ENCODE measurements around the gene PREX1. TPM values are rescaled to one million over a fixed set of nuclear protein-coding genes. Genes with fewer than 3 reads are reported as not detected.

PREX1 gene
- polyA plus RNA-seq, 1 of the 3 experiments (the other 2 are of a cell fraction) = 5.3 TPM

DNA sequence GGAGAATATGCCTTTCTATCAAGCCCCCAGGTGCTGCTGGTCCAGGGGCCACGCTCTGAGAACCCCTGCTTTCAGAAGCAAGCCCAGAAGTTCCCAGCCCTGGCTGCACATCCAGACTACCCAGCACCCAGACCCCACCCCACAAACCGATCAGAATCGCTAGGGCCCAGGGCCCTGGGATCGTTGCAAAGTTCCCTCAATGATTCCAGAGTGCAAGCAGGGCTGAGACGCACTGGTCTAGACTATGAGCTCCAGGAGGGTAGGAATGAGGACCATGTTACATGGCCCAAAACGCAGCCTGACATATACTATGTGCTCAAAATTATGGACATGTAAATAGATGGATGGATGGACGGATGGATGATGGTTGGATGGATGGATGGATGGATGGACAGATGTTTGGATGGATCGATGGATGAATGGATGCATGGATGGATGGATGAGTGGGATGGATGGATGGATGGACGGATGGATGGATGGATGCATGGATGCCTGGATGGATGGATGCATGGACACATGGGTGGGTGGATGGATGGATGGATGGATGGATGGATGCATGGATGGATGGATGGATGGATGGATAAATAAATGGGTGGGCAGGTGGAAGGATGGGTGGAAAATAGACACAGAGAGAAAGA is 194.1 kb downstream of the PREX1 start:
- ChIA-PET POLR2A (interaction anchor here (1.2 kb wide), 1 partner anchor 13 kb away, joined by 3 read pairs; no protein-coding TSS in a partner anchor), CTCF (interaction anchor here (1.0 to 10.4 kb wide), 5 partner anchors 12 to 970 kb away, joined by 3 to 105 read pairs (median 23); no protein-coding TSS in a partner anchor)
- 68% methylated on average over 8 of the region's 9 CpGs for WGBS (ENCODE audit: low lambda C conversion rate)
- Histone ChIP-seq H2AFZ (ENCODE audit: low read depth) (no peak overlapping the region), H3F3A (replicated peaks; ENCODE audit: insufficient read depth) (no peaks in the 10 kb centered on the region), H4K20me1 (ENCODE audit: insufficient read depth) (no peaks in the 10 kb centered on the region), H3K9ac (no peak overlapping the region), H3K4me3 (ENCODE audit: low read depth in 2 of 2, low read length in 1 of 2) (no peak overlapping the region), H3K36me3 (replicated peaks in 1 of 2; ENCODE audit: control insufficient read depth in 1 of 2, insufficient read depth in 2 of 2, low read length in 1 of 2) (no peaks in the 10 kb centered on the region), H3K9me2 (no peaks in the 10 kb centered on the region), H3K4me1 (ENCODE audit: control insufficient read depth in 1 of 2, insufficient read depth in 2 of 2, low read depth in 1 of 2, low read length in 1 of 2) (peaks cover 0 to 20% of the 10 kb centered on the region in 2 experiments; a peak in 1 of 4 replicates), H3K79me2 (ENCODE audit: insufficient read depth) (no peaks in the 10 kb centered on the region), H3K27ac (ENCODE audit: low read depth in 2 of 2, low read length in 1 of 2) (no peak overlapping the region), H3K9me3 (no peaks in the 10 kb centered on the region), H3K4me2 (no peak overlapping the region), H3K27me3 (ENCODE audit: insufficient read depth) (no peaks in the 10 kb centered on the region)
- TF ChIP-seq, protein P1, sequence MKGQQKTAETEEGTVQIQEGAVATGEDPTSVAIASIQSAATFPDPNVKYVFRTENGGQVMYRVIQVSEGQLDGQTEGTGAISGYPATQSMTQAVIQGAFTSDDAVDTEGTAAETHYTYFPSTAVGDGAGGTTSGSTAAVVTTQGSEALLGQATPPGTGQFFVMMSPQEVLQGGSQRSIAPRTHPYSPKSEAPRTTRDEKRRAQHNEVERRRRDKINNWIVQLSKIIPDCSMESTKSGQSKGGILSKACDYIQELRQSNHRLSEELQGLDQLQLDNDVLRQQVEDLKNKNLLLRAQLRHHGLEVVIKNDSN (IDR thresholded peaks at IDR 0.05; ENCODE audit: borderline replicate concordance, low read depth) = no peak
- no peak for TF ChIP-seq RXRA (IDR thresholded peaks at IDR 0.05; ENCODE audit: borderline replicate concordance, low read depth)
- no peak for TF ChIP-seq GABPA (IDR thresholded peaks at IDR 0.05; ENCODE audit: low read depth)
- TF ChIP-seq TEAD4 (IDR thresholded peaks at IDR 0.05; ENCODE audit: borderline replicate concordance, insufficient read depth) = no peak
- no peak for TF ChIP-seq YY1 (IDR thresholded peaks at IDR 0.05; ENCODE audit: low read depth)
- TF ChIP-seq NRF1 (IDR thresholded peaks at IDR 0.05; ENCODE audit: low read depth, low read length) = no peak
- no peak for DNase-seq

- Histone ChIP-seq H4K20me1 (ENCODE audit: insufficient read depth) (no peaks in the 10 kb centered on the region), H3K79me2 (ENCODE audit: insufficient read depth) (no peaks in the 10 kb centered on the region), H3F3A (replicated peaks; ENCODE audit: insufficient read depth) (no peaks in the 10 kb centered on the region), H3K36me3 (replicated peaks in 1 of 2; ENCODE audit: control insufficient read depth in 1 of 2, insufficient read depth in 2 of 2, low read length in 1 of 2) (no peaks in the 10 kb centered on the region), H3K4me3 (ENCODE audit: low read depth in 2 of 2, low read length in 1 of 2) (no peak overlapping the region), H3K27me3 (ENCODE audit: insufficient read depth) (no peaks in the 10 kb centered on the region), H3K9me3 (no peaks in the 10 kb centered on the region), H3K4me2 (no peak overlapping the region), H2AFZ (ENCODE audit: low read depth) (no peak overlapping the region), H3K9ac (no peak overlapping the region), H3K27ac (ENCODE audit: low read depth in 2 of 2, low read length in 1 of 2) (peak overlapping the region in 1 of 2 experiments; percentile 64; a peak in 2 of 4 replicates), H3K4me1 (ENCODE audit: control insufficient read depth in 1 of 2, insufficient read depth in 2 of 2, low read depth in 1 of 2, low read length in 1 of 2) (peaks cover 0 to 20% of the 10 kb centered on the region in 2 experiments; a peak in 1 of 4 replicates), H3K9me2 (no peaks in the 10 kb centered on the region)
- POLR2A ChIA-PET = interaction anchor here (1.2 kb wide), 1 partner anchor 12 kb away, joined by 3 read pairs; no protein-coding TSS in a partner anchor
- 72% methylated on average over 12 of the region's 12 CpGs for WGBS (ENCODE audit: low lambda C conversion rate)
- TF ChIP-seq IRF3 (IDR thresholded peaks at IDR 0.05; ENCODE audit: low read depth, low read length) (no peak), SIN3A (IDR thresholded peaks at IDR 0.05; ENCODE audit: borderline replicate concordance, low read depth, low read length) (no peak), EP300 (IDR thresholded peaks at IDR 0.05; ENCODE audit: borderline replicate concordance in 1 of 2, low read depth in 1 of 2, low read length in 1 of 2) (peak in 1 of 2 experiments; percentile 76; a peak in 2 of 4 replicates), TCF12 (IDR thresholded peaks at IDR 0.05) (no peak), FOXM1 (IDR thresholded peaks at IDR 0.05; ENCODE audit: low read depth) (no peak), RAD21 (IDR thresholded peaks at IDR 0.05; ENCODE audit: low read length) (no peak), NFIC (IDR thresholded peaks at IDR 0.05; ENCODE audit: borderline replicate concordance) (no peak), MXI1 (IDR thresholded peaks at IDR 0.05; ENCODE audit: low read depth, low read length) (no peak), REST (IDR thresholded peaks at IDR 0.05; ENCODE audit: low read depth, low read length) (no peak), NRF1 (IDR thresholded peaks at IDR 0.05; ENCODE audit: low read depth, low read length) (no peak), RXRA (IDR thresholded peaks at IDR 0.05; ENCODE audit: borderline replicate concordance, low read depth) (no peak), GABPA (IDR thresholded peaks at IDR 0.05; ENCODE audit: low read depth) (no peak), RCOR1 (IDR thresholded peaks at IDR 0.05; ENCODE audit: low read length) (no peak; the same call in 1 of the 2 replicates), GATA2 (CRISPR knock-in tag; IDR thresholded peaks at IDR 0.05) (peak; percentile 49; the same call in 1 of the 2 replicates), PBX3 (IDR thresholded peaks at IDR 0.05) (no peak), SMC3 (IDR thresholded peaks at IDR 0.05; ENCODE audit: low read depth, low read length) (no peak)
- CTCF ChIA-PET = interaction anchor here (1.0 to 10.4 kb wide), 4 partner anchors 11 to 969 kb away, joined by 3 to 105 read pairs (median 28); no protein-coding TSS in a partner anchor
- peak; percentile 79 for DNase-seq
Measured at GRCh38 chr20:48632825-48633619, 194.8 kb downstream of the PREX1 start.
